Loucy (cell line): Measurements from ENCODE around the gene MICU1.

Experiments
- H2AFZ ChIP-seq: fragments of 200-600 bp; sonication (generic); 2 replicates; pipeline ENCODE4 v1.6.0; 2016; ENCODE audit warnings: antibody characterized with exemption, mild to moderate bottlenecking, low read length, moderate library complexity
- H3F3A ChIP-seq: fragments of 200-600 bp; 2 replicates; pipeline ENCODE4 v1.6.0; 2016; ENCODE audit warnings: antibody characterized with exemption, low read depth, mild to moderate bottlenecking
- H3K27me3 ChIP-seq: fragments of 200-600 bp; sonication (generic); 2 replicates; pipeline ENCODE4 v1.6.1; 2014; ENCODE audit warnings: low read length, mild to moderate bottlenecking; ENCODE audit not compliant: insufficient read depth, poor library complexity, severe bottlenecking
- H3K36me3 ChIP-seq: fragments of 200-600 bp; sonication (generic); 2 replicates; pipeline ENCODE4 v1.6.1; 2016; ENCODE audit warnings: low read length; ENCODE audit not compliant: insufficient read depth
- H3K4me1 ChIP-seq: fragments of 200-600 bp; sonication (generic); 2 replicates; pipeline ENCODE4 v1.5.1; 2014; ENCODE audit warnings: low read length, mild to moderate bottlenecking; ENCODE audit not compliant: insufficient read depth, poor library complexity, severe bottlenecking
- H3K4me2 ChIP-seq: fragments of 200-600 bp; sonication (generic); 2 replicates; pipeline ENCODE4 v1.6.0; 2014; ENCODE audit warnings: antibody characterized with exemption, low read length, low read depth, mild to moderate bottlenecking; ENCODE audit not compliant: poor library complexity, severe bottlenecking
- H3K4me3 ChIP-seq: fragments of 200-600 bp; sonication (generic); 2 replicates; pipeline ENCODE4 v1.5.1; 2014; ENCODE audit warnings: low read length, mild to moderate bottlenecking, mixed read lengths; ENCODE audit not compliant: poor library complexity, severe bottlenecking
- H3K79me2 ChIP-seq: fragments of 200-600 bp; sonication (generic); 2 replicates; pipeline ENCODE4 v1.6.1; 2014; ENCODE audit warnings: low read length; ENCODE audit not compliant: insufficient read depth
- H3K9ac ChIP-seq: fragments of 200-600 bp; sonication (generic); 2 replicates; pipeline ENCODE4 v1.6.0; 2014; ENCODE audit warnings: mild to moderate bottlenecking, low read depth, low read length, moderate library complexity; ENCODE audit not compliant: poor library complexity, severe bottlenecking
- H3K9me2 ChIP-seq: fragments of 200-600 bp; sonication (generic); replicated peaks from 2 replicates; pipeline ENCODE4 v1.6.1; 2016; ENCODE audit warnings: low read depth, low read length, mixed read lengths
- H3K9me3 ChIP-seq: fragments of 200-600 bp; sonication (generic); 2 replicates; pipeline ENCODE4 v1.6.1; 2014; ENCODE audit warnings: mild to moderate bottlenecking, antibody characterized with exemption, low read length, low read depth; ENCODE audit not compliant: insufficient read depth
- H4K20me1 ChIP-seq: fragments of 200-600 bp; sonication (generic); 2 replicates; pipeline ENCODE4 v1.6.0; 2014; ENCODE audit warnings: antibody characterized with exemption, low read length, mild to moderate bottlenecking; ENCODE audit not compliant: insufficient read depth, poor library complexity, severe bottlenecking
- CTCF ChIP-seq: fragments of 200-600 bp; sonication (generic); conservative IDR thresholded peaks from 2 replicates; pipeline ENCODE4 v1.5.1; 2014; ENCODE audit warnings: mild to moderate bottlenecking, antibody characterized with exemption, low read length
- EZH2phosphoT487 ChIP-seq: fragments of 200-600 bp; IDR thresholded peaks from 2 replicates; pipeline ENCODE4 v1.6.1; 2018; ENCODE audit warnings: antibody characterized with exemption, mild to moderate bottlenecking, moderate library complexity, borderline replicate concordance

The MICU1 gene

GRCh38 chr10:72523932-72524396, 101.9 kb downstream of the MICU1 start:
- Histone ChIP-seq H3K79me2 (no peaks in the 10 kb centered on the region), H3K27me3 (no peaks in the 10 kb centered on the region), H3K36me3 (no peaks in the 10 kb centered on the region), H3F3A (no peaks in the 10 kb centered on the region), H4K20me1 (no peaks in the 10 kb centered on the region), H2AFZ (no peak overlapping the region), H3K4me2 (no peak overlapping the region), H3K4me3 (no peak overlapping the region), H3K9me3 (no peaks in the 10 kb centered on the region), H3K4me1 (no peaks in the 10 kb centered on the region), H3K9ac (no peak overlapping the region), H3K9me2 (no peaks in the 10 kb centered on the region)
- TF ChIP-seq EZH2phosphoT487 (no peak), CTCF (no peak)

GRCh38 chr10:72523062-72523461, 102.8 kb downstream of the MICU1 start:
- Histone ChIP-seq H3K9me2 (no peaks in the 10 kb centered on the region), H3K4me2 (no peak overlapping the region), H3K4me1 (no peaks in the 10 kb centered on the region), H3K36me3 (no peaks in the 10 kb centered on the region), H3F3A (no peaks in the 10 kb centered on the region), H4K20me1 (no peaks in the 10 kb centered on the region), H3K4me3 (no peak overlapping the region), H3K9ac (no peak overlapping the region), H3K27me3 (no peaks in the 10 kb centered on the region), H3K9me3 (no peaks in the 10 kb centered on the region), H3K79me2 (no peaks in the 10 kb centered on the region), H2AFZ (no peak overlapping the region)
- TF ChIP-seq EZH2phosphoT487 (no peak), CTCF (no peak)

- no peaks in the 10 kb centered on the region for H3K9me2 ChIP-seq
- peaks cover 4% of the 10 kb centered on the region; the same call in 1 of the 2 replicates for H3K9me3 ChIP-seq
- no peak overlapping the region for H3K9ac ChIP-seq
- H3K4me2 ChIP-seq, result no peak overlapping the region
- H3K4me3 ChIP-seq, result no peak overlapping the region
- no peaks in the 10 kb centered on the region for H3F3A ChIP-seq
- no peaks in the 10 kb centered on the region for H3K79me2 ChIP-seq
- no peaks in the 10 kb centered on the region for H4K20me1 ChIP-seq
- H3K36me3 ChIP-seq, result no peaks in the 10 kb centered on the region
- TF ChIP-seq CTCF, result no peak
- no peak for TF ChIP-seq EZH2phosphoT487
- H3K4me1 ChIP-seq, result peaks cover 7% of the 10 kb centered on the region
- no peak overlapping the region for H2AFZ ChIP-seq
- H3K27me3 ChIP-seq, result no peaks in the 10 kb centered on the region
Measured at GRCh38 chr10:72517244-72517643, 108.6 kb downstream of the MICU1 start.
